ENCODE results near the gene FOXK2. TPM values are rescaled to one million over a fixed set of nuclear protein-coding genes. Genes with fewer than 3 reads are reported as not detected.

FOXK2 gene
- 19.7 and 22.4 TPM in 2 replicates for total RNA-seq (2014; rRNA removed; shearing (Covaris generic); ENCODE audit: low replicate concordance)

DNA sequence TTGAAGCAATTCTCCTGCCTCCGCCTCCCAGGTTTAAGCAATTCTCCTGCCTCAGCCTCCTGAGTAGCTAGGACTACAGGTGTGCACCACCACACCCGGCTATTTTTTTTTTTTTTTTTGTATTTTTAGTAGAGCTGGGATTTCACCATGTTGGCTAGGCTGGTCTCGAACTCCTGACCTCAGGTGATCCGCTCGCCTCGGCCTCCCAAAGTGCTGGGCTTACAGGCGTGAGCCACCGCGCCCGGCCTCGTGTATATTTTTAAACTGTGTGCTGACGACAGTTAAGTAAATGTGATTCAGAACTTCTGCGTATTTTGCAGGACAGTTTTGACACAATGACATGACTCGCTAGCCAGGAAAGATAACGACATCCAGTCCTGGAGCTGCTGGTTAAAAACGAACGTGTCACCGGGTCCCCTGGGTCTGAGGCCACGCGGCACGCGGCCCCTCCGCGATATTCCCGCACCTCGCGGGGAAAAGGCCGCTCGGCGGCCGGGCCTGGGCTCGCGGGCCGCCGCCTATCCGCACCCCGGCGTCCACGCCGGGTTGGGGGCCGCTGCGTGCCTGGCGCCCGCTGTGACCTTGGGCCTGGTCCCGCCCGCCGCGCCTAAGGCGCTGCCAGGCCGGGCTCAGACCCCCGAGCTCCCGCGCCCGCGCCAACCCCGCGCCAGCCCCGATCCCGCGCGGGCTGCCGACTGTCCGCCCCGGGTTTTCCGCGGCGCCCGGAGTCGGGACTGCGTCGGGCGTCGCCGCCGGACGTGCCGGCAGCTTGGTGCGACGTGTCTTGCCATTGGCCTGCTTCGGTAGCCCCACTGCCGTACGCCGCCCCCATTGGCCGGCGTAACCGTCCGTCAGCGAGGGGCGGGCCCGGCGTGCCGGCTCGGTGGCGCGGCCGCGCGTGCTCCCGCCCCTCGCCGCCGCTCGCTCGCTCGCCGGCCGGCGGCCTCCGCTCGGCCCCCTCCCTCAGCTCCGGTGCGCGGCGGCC lies at the start of gene FOXK2:
Gene FOXK2, plus strand, starts transcription at position 907 of the 985 bp plus-strand sequence. CDS start 157 bp downstream, outside the sequence.
- Histone ChIP-seq H3K27ac (ENCODE audit: low read length) (no peak within 1 kb of the TSS), H3K4me2 (ENCODE audit: low read depth, low read length, poor library complexity, severe bottlenecking) (peak within 1 kb of the TSS; percentile 91), H4K20me1 (ENCODE audit: insufficient read depth, low read depth, low read length) (peaks cover 27% of the 10 kb centered on the region), H3K27me3 (ENCODE audit: low read length) (no peaks in the 10 kb centered on the region), H3K9me2 (replicated peaks; ENCODE audit: insufficient read depth, low read length) (no peaks in the 10 kb centered on the region), H3K9ac (ENCODE audit: low read length) (peak within 1 kb of the TSS; percentile 82), H3K9me3 (ENCODE audit: low read length) (no peaks in the 10 kb centered on the region), H2AFZ (ENCODE audit: low read length) (peak within 1 kb of the TSS; percentile 37; the same call in 1 of the 2 replicates), H3K36me3 (ENCODE audit: insufficient read depth, low read length) (no peaks in the 10 kb centered on the region), H3K4me3 (ENCODE audit: low read length) (peak within 1 kb of the TSS; percentile 90), H3K4me1 (ENCODE audit: low read length) (peaks cover 13% of the 10 kb centered on the region), H3K79me2 (ENCODE audit: low read length) (peaks cover 20% of the 10 kb centered on the region)
- DNase-seq = peak; percentile 97

DNA sequence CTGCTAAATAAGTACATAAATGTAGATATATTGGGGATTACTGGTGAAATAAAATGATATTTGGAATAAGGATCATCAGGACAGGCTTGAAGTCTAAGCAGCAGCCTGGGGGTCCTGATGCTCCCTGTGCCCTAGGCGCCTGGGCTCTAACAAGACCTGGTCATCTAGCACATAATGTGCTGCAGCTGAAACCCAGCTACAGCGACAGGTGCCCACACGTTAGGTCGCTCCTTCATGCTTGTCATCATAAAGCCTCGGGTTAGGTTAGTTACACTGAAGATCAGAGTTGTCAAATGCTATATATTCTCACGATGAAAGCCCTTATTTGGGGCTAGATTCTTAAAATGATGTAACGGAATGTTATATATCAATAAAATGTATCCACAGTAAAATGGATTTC lies 49.5 kb upstream of the FOXK2 start:
- no peak overlapping the region for H3K4me2 ChIP-seq (ENCODE audit: low read depth, low read length, poor library complexity, severe bottlenecking)
- H3K4me3 ChIP-seq (ENCODE audit: low read length) = no peak overlapping the region
- no peaks in the 10 kb centered on the region for H3K79me2 ChIP-seq (ENCODE audit: low read length)
- H3K4me1 ChIP-seq (ENCODE audit: low read length) = no peaks in the 10 kb centered on the region
- no peaks in the 10 kb centered on the region for H3K27me3 ChIP-seq (ENCODE audit: low read length)
- no peak for DNase-seq
- no peak overlapping the region for H3K27ac ChIP-seq (ENCODE audit: low read length)
- H3K9me2 ChIP-seq (replicated peaks; ENCODE audit: insufficient read depth, low read length) = no peaks in the 10 kb centered on the region
- peaks cover 24% of the 10 kb centered on the region for H3K36me3 ChIP-seq (ENCODE audit: insufficient read depth, low read length)
- H3K9me3 ChIP-seq (ENCODE audit: low read length) = no peaks in the 10 kb centered on the region
- no peak overlapping the region for H2AFZ ChIP-seq (ENCODE audit: low read length)
- H3K9ac ChIP-seq (ENCODE audit: low read length) = no peak overlapping the region
- no peaks in the 10 kb centered on the region for H4K20me1 ChIP-seq (ENCODE audit: insufficient read depth, low read depth, low read length)

DNA sequence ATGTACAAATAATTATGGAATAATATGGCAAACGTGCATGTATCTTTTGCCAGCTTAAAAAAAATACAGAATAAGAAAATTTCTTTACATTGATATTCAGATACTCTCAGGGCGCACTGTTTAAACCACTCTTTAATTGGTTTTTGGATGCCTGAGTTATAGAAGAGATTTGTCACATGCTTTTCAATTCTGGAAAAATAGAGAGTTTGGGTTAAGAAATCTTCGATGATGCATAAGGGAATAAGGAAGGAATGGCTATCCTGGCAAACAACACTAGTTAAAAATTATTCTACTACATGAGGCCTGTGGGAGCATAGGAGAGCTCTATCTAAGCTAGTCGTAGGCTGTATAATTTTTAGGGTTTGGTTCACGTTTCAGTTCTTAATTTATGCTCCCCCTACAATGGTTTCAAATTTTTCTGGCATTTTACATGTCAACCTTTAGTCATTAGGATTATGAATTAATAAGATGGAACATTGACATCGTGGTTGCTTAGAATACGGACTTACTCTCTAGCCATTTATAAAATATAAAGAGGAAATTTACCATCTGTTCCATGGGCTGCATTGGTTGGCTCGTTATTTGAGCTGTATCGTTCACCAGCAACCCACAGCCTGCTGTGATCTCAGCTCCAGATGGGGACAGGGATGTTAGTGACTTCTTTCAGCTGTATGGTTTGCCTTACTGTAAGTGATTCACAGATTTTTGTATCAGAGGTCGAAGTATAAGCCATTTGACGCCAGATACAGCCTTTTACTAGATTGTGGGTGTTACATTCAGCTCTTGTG lies 45.1 kb upstream of the FOXK2 start:
- no peaks in the 10 kb centered on the region for H3K9me2 ChIP-seq (replicated peaks; ENCODE audit: insufficient read depth, low read length)
- no peak overlapping the region for H3K4me2 ChIP-seq (ENCODE audit: low read depth, low read length, poor library complexity, severe bottlenecking)
- H2AFZ ChIP-seq (ENCODE audit: low read length) = no peak overlapping the region
- no peaks in the 10 kb centered on the region for H3K4me1 ChIP-seq (ENCODE audit: low read length)
- peaks cover 13% of the 10 kb centered on the region; the same call in 1 of the 2 replicates for H3K36me3 ChIP-seq (ENCODE audit: insufficient read depth, low read length)
- H3K79me2 ChIP-seq (ENCODE audit: low read length) = no peaks in the 10 kb centered on the region
- no peaks in the 10 kb centered on the region for H4K20me1 ChIP-seq (ENCODE audit: insufficient read depth, low read depth, low read length)
- no peak overlapping the region for H3K27ac ChIP-seq (ENCODE audit: low read length)
- no peak for DNase-seq
- H3K27me3 ChIP-seq (ENCODE audit: low read length) = no peaks in the 10 kb centered on the region
- no peak overlapping the region for H3K4me3 ChIP-seq (ENCODE audit: low read length)
- no peak overlapping the region for H3K9ac ChIP-seq (ENCODE audit: low read length)
- no peaks in the 10 kb centered on the region for H3K9me3 ChIP-seq (ENCODE audit: low read length)

DNA sequence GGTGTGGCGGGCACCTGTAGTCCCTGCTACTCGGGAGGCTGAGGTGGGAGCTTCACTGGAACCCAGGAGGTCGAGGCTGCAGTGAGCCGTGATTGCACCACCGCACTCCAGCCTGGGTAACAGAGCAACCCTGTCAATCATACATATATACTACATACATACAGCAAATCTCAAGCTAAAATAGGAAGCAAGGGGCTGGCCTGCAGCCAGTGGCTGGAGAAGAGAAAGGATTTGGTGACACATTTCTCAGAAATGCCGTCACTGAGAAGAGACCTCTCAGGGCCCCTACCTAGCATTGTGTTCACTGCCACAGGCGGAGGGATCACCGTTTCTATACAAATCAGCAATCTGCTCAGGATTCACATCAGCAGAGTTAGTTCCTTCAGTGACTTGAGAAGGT lies 44.1 kb upstream of the FOXK2 start:
- Histone ChIP-seq H3K4me1 (ENCODE audit: low read length) (no peaks in the 10 kb centered on the region), H3K36me3 (ENCODE audit: insufficient read depth, low read length) (peaks cover 8% of the 10 kb centered on the region; the same call in 1 of the 2 replicates), H3K9ac (ENCODE audit: low read length) (no peak overlapping the region), H3K4me2 (ENCODE audit: low read depth, low read length, poor library complexity, severe bottlenecking) (no peak overlapping the region), H3K79me2 (ENCODE audit: low read length) (no peaks in the 10 kb centered on the region), H3K27me3 (ENCODE audit: low read length) (no peaks in the 10 kb centered on the region), H3K27ac (ENCODE audit: low read length) (no peak overlapping the region), H4K20me1 (ENCODE audit: insufficient read depth, low read depth, low read length) (no peaks in the 10 kb centered on the region), H3K9me3 (ENCODE audit: low read length) (no peaks in the 10 kb centered on the region), H3K9me2 (replicated peaks; ENCODE audit: insufficient read depth, low read length) (no peaks in the 10 kb centered on the region), H3K4me3 (ENCODE audit: low read length) (no peak overlapping the region), H2AFZ (ENCODE audit: low read length) (no peak overlapping the region)
- DNase-seq = no peak

DNA sequence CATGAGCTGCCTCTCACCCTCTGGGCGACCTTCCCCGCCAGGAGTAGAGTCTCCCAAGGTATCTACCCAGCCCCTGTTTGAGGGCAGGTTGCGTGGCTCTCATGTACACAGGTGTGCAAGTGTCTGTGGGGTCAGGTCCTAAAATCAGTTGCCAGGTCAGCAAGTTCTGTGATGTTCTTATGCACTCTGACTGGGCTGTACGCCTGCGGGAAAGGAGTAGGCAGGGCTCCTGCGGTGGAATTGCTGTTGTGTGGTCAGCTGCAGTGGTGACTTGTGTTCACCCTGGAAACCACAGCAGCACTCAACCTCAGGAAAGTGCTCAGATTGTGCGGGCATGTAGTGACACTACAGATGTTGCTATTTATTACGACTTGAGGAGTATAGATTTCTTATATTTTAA lies 41.6 kb upstream of the FOXK2 start:
- H3K9me2 ChIP-seq (replicated peaks; ENCODE audit: insufficient read depth, low read length) = no peaks in the 10 kb centered on the region
- H3K4me1 ChIP-seq (ENCODE audit: low read length) = no peaks in the 10 kb centered on the region
- H2AFZ ChIP-seq (ENCODE audit: low read length) = no peak overlapping the region
- no peaks in the 10 kb centered on the region for H3K9me3 ChIP-seq (ENCODE audit: low read length)
- no peaks in the 10 kb centered on the region for H4K20me1 ChIP-seq (ENCODE audit: insufficient read depth, low read depth, low read length)
- no peak overlapping the region for H3K9ac ChIP-seq (ENCODE audit: low read length)
- H3K36me3 ChIP-seq (ENCODE audit: insufficient read depth, low read length) = peaks cover 4% of the 10 kb centered on the region; the same call in 1 of the 2 replicates
- H3K4me2 ChIP-seq (ENCODE audit: low read depth, low read length, poor library complexity, severe bottlenecking) = no peak overlapping the region
- no peak overlapping the region for H3K27ac ChIP-seq (ENCODE audit: low read length)
- H3K79me2 ChIP-seq (ENCODE audit: low read length) = no peaks in the 10 kb centered on the region
- H3K27me3 ChIP-seq (ENCODE audit: low read length) = no peaks in the 10 kb centered on the region
- H3K4me3 ChIP-seq (ENCODE audit: low read length) = no peak overlapping the region
- DNase-seq = no peak

DNA sequence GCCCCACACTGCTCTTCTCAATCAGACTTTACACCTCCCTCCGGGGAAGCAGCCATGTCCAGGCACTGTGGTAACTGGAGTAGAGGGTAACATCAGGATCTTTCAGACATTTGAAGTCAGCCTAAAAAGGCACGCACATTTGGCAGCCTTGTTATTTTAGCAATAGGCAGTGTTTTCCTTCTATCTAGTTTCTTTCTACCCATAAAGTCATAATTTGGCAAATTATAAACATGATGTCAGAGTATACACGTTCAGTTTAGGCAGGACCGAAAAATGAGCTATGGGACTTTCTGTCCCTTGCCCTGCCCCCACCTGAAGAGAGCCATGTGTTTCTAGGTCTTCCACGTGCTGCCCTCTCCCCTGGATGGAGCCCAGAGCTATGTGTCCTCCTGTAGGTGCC lies 39.9 kb upstream of the FOXK2 start:
- Histone ChIP-seq H3K9ac (ENCODE audit: low read length) (no peak overlapping the region), H3K36me3 (ENCODE audit: insufficient read depth, low read length) (peaks cover 9% of the 10 kb centered on the region; the same call in 1 of the 2 replicates), H3K79me2 (ENCODE audit: low read length) (no peaks in the 10 kb centered on the region), H4K20me1 (ENCODE audit: insufficient read depth, low read depth, low read length) (no peaks in the 10 kb centered on the region), H3K4me1 (ENCODE audit: low read length) (no peaks in the 10 kb centered on the region), H3K4me3 (ENCODE audit: low read length) (no peak overlapping the region), H3K9me3 (ENCODE audit: low read length) (no peaks in the 10 kb centered on the region), H3K27ac (ENCODE audit: low read length) (no peak overlapping the region), H2AFZ (ENCODE audit: low read length) (no peak overlapping the region), H3K4me2 (ENCODE audit: low read depth, low read length, poor library complexity, severe bottlenecking) (no peak overlapping the region), H3K9me2 (replicated peaks; ENCODE audit: insufficient read depth, low read length) (no peaks in the 10 kb centered on the region), H3K27me3 (ENCODE audit: low read length) (no peaks in the 10 kb centered on the region)
- DNase-seq = no peak

DNA sequence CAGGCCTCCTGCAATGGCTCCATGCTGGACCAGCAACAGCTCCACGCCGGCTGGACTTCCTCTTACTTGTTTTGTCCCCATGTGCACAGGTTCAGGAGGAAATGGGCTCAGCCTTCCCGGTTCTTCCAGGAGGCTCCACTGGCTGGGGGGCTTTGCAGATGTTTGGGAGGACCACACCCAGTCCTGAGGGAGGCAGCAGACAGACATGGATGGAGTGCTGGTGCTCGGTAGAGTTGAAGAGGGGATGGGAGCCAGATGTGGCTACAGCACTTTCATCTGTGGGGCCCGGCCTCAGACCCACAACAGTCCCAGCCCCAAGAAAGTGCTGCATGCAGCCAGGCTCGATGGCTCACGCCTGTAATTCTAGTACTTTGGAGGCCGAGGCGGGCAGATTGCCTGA lies 39.2 kb upstream of the FOXK2 start:
- Histone ChIP-seq H3K9me2 (replicated peaks; ENCODE audit: insufficient read depth, low read length) (no peaks in the 10 kb centered on the region), H3K79me2 (ENCODE audit: low read length) (no peaks in the 10 kb centered on the region), H3K4me1 (ENCODE audit: low read length) (no peaks in the 10 kb centered on the region), H3K27me3 (ENCODE audit: low read length) (no peaks in the 10 kb centered on the region), H4K20me1 (ENCODE audit: insufficient read depth, low read depth, low read length) (no peaks in the 10 kb centered on the region), H3K36me3 (ENCODE audit: insufficient read depth, low read length) (peaks cover 8% of the 10 kb centered on the region; the same call in 1 of the 2 replicates), H2AFZ (ENCODE audit: low read length) (no peak overlapping the region), H3K4me2 (ENCODE audit: low read depth, low read length, poor library complexity, severe bottlenecking) (no peak overlapping the region), H3K9ac (ENCODE audit: low read length) (no peak overlapping the region), H3K4me3 (ENCODE audit: low read length) (no peak overlapping the region), H3K27ac (ENCODE audit: low read length) (no peak overlapping the region), H3K9me3 (ENCODE audit: low read length) (no peaks in the 10 kb centered on the region)
- no peak for DNase-seq

DNA sequence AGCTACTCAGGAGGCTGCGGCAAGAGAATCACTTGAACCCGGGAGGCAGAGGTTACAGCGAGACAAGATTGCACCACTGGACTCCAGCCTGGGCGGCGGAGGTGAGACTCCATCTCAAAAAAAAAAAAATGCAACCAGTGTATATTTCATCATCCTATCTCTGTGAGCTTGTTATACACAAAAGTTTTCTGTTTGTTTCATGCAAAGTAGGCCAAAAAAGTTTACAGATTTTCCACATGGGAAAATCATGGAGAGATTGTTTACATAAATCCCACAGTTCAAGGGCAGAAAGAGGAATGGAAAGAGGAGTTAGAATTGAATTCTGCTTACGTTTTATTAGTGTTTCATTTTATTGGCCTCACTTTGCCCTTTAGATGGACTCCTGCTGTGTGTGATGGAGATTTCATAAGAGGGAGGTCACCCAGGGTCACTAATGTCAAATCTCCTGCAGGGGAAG lies 36.3 kb upstream of the FOXK2 start:
- no peak for DNase-seq
- Histone ChIP-seq H3K9me2 (replicated peaks; ENCODE audit: insufficient read depth, low read length) (no peaks in the 10 kb centered on the region), H3K4me1 (ENCODE audit: low read length) (no peaks in the 10 kb centered on the region), H3K27me3 (ENCODE audit: low read length) (no peaks in the 10 kb centered on the region), H3K4me2 (ENCODE audit: low read depth, low read length, poor library complexity, severe bottlenecking) (no peak overlapping the region), H3K36me3 (ENCODE audit: insufficient read depth, low read length) (peaks cover 8% of the 10 kb centered on the region; the same call in 1 of the 2 replicates), H3K9me3 (ENCODE audit: low read length) (no peaks in the 10 kb centered on the region), H4K20me1 (ENCODE audit: insufficient read depth, low read depth, low read length) (no peaks in the 10 kb centered on the region), H2AFZ (ENCODE audit: low read length) (no peak overlapping the region), H3K9ac (ENCODE audit: low read length) (no peak overlapping the region), H3K27ac (ENCODE audit: low read length) (no peak overlapping the region), H3K4me3 (ENCODE audit: low read length) (no peak overlapping the region), H3K79me2 (ENCODE audit: low read length) (no peaks in the 10 kb centered on the region)
